Natural killer cell (primary cell): ENCODE measurements around the gene RRAD. TPM values are rescaled to one million over a fixed set of nuclear protein-coding genes. Genes with fewer than 3 reads are reported as not detected.

Experiments
- ATAC-seq, 3 donors: fragments of 150-1000 bp in 2 of 3; fragments of 200-7000 bp in 1 of 3; cut with Tn5 transposase; 1 replicate in 1 of 3; 2 replicates in 2 of 3; pipeline ENCODE4 v1.10.0; 2021; ENCODE audit warnings: mild to moderate bottlenecking in 2 of 3, moderate library complexity in 2 of 3
- DNase-seq, 2 donors: peaks; one replicate each; pipeline versions ENCODE4 v3.0.0 to v3.0.0-alpha.2; 2013 to 2021; ENCODE audit warnings: mixed read lengths in 1 of 2
- H3K27ac ChIP-seq: one replicate; pipeline ENCODE4 v1.5.1; 2013; ENCODE audit warnings: mild to moderate bottlenecking, low read length
- H3K27me3 ChIP-seq: one replicate; pipeline ENCODE4 v1.6.1; 2013; ENCODE audit warnings: low read length; ENCODE audit not compliant: control insufficient read depth, insufficient read depth
- H3K36me3 ChIP-seq: one replicate; pipeline ENCODE4 v1.6.1; 2013; ENCODE audit warnings: low read length; ENCODE audit not compliant: control insufficient read depth, insufficient read depth
- H3K4me1 ChIP-seq: one replicate; pipeline ENCODE4 v1.6.1; 2013; ENCODE audit warnings: low read length; ENCODE audit not compliant: control insufficient read depth, insufficient read depth
- H3K4me3 ChIP-seq: one replicate; pipeline ENCODE4 v1.5.1; 2013; ENCODE audit warnings: low read length
- H3K9me3 ChIP-seq: one replicate; pipeline ENCODE4 v1.6.1; 2013; ENCODE audit warnings: low read length; ENCODE audit not compliant: control insufficient read depth, insufficient read depth
- H3K27ac Mint-ChIP-seq, 2 donors: one replicate each; pipeline ENCODE4 v1.8.0; 2022; ENCODE audit warnings: mild to moderate bottlenecking in 2 of 2, mixed read lengths in 2 of 2, moderate library complexity in 1 of 2
- H3K27me3 Mint-ChIP-seq, 2 donors: one replicate each; pipeline ENCODE4 v1.8.0; 2022; ENCODE audit warnings: low read depth in 2 of 2, mixed read lengths in 2 of 2
- H3K36me3 Mint-ChIP-seq: one replicate; pipeline ENCODE4 v1.8.0; 2022; ENCODE audit warnings: mixed read lengths
- H3K4me1 Mint-ChIP-seq, 2 donors: one replicate each; pipeline ENCODE4 v1.8.0; 2022; ENCODE audit warnings: mixed read lengths in 2 of 2
- H3K4me3 Mint-ChIP-seq: one replicate; pipeline ENCODE4 v1.8.0; 2022; ENCODE audit warnings: mild to moderate bottlenecking, moderate library complexity, mixed read lengths
- H3K9me3 Mint-ChIP-seq, 2 donors: one replicate each; pipeline ENCODE4 v1.8.0; 2022; ENCODE audit warnings: mixed read lengths in 2 of 2
- WGBS: methylation state at CpG from one replicate; pipeline ENCODE4 v1.1.7; 2013; ENCODE audit warnings: missing lambda C conversion rate; ENCODE audit not compliant: insufficient coverage; 5-methylcytosine and 5-hydroxymethylcytosine counted together
- intact Hi-C: fragments of 100-400 bp; cut with micrococcal nuclease; formaldehyde crosslinking; loops from one replicate; pipeline ENCODE4 v1.14.2; 2022
- total RNA-seq, 4 donors: library from RNA; stranded (reverse); fragments of 120-200 nt in 1 of 4; gene quantifications; one replicate each; pipeline versions ENCODE4 v1.2.3 to v1.2.4, GENCODE V29; 2013 to 2022
- TF ChIP-seq, protein P1 (sequence below): fragments of 200-600 bp; IDR thresholded peaks from one replicate; pipeline ENCODE4 v1.8.0; 2022; ENCODE audit warnings: antibody characterized with exemption

RRAD gene
- total RNA-seq, 3 donors from 2014 or later (not counting 1 experiment from before 2014, with no cell fraction given): 1.8 to 4.5 (median 2.8) TPM

DNA sequence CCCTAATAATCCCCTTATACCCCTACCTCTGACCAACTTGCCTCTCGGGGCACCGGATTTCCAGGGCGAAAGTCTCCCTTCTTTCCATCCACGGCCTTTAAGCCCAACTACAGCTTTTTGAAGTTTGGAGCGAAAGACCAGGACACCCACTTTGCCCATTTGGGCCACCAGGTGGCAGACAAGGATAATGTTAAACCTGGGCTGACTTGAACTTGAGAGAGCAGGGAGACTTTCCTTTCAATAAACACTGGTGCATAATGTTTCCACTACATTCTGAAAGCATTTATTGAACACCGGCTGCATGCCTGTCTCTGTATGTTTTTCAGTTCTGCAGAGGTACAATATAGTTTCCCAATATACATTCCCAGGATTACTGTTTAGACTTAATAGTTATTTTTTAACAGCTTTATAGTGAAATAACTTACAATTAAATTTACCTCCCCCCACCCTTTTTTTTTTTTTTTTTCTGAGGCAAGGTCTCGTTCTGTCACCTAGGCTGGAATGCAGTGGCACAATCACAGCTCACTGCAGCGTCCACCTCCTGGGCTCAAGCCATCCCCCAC lies 28.8 kb upstream of the RRAD start:
- Histone ChIP-seq H3K4me1 (peaks cover 1% of the 10 kb centered on the region), H3K27me3 (peaks cover 21% of the 10 kb centered on the region), H3K36me3 (no peaks in the 10 kb centered on the region), H3K9me3 (no peaks in the 10 kb centered on the region), H3K4me3 (no peak overlapping the region), H3K27ac (no peak overlapping the region)
- WGBS: 20% methylated on average over 8 of the region's 8 CpGs
- Mint-ChIP-seq H3K27ac (no peak overlapping the region), H3K4me3 (peak overlapping the region; percentile 15), H3K27me3 (peaks cover 29 to 35% of the 10 kb centered on the region in 2 donors), H3K9me3 (no peaks in the 10 kb centered on the region), H3K36me3 (peaks cover 7% of the 10 kb centered on the region), H3K4me1 (peaks cover 0 to 4% of the 10 kb centered on the region in 2 donors)
- intact Hi-C loops: no loop called here
- ATAC-seq (peak; percentile 71 to 89 (median 84)), DNase-seq (peak; percentile 64 to 85)
- TF ChIP-seq, protein P1, sequence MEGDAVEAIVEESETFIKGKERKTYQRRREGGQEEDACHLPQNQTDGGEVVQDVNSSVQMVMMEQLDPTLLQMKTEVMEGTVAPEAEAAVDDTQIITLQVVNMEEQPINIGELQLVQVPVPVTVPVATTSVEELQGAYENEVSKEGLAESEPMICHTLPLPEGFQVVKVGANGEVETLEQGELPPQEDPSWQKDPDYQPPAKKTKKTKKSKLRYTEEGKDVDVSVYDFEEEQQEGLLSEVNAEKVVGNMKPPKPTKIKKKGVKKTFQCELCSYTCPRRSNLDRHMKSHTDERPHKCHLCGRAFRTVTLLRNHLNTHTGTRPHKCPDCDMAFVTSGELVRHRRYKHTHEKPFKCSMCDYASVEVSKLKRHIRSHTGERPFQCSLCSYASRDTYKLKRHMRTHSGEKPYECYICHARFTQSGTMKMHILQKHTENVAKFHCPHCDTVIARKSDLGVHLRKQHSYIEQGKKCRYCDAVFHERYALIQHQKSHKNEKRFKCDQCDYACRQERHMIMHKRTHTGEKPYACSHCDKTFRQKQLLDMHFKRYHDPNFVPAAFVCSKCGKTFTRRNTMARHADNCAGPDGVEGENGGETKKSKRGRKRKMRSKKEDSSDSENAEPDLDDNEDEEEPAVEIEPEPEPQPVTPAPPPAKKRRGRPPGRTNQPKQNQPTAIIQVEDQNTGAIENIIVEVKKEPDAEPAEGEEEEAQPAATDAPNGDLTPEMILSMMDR: peak; percentile 69

DNA sequence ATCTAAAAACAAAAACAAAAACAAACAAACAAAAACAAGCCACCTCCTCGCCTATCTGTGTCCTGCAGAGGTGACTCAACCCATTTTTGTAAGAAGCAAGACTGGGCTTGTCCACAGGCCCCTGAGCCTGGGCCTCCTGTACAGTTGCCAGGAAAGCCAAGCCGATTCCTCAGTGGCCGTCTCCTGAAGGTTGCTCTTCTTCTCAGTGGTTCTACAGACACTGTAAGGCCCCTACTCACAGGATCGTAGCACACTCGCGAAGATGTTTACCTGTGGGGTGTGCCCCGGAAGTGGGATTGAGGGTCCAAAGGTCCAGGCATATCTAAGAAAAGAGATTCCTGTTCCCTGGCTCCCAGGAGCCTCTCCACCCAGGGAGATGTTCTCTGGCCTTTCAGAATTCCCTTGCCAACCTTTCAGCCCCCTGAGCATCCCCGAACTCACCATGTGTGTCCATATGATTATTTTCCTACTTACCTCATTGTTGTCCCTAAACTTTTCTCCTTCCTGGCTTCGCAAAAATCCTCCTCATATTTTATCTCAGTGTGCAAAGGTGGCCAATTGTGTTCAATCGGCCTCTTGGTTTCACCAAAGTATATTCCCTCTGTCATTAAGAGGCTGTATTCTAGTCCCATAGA lies 28.2 kb upstream of the RRAD start:
- TF ChIP-seq, protein P1: no peak
- H3K27ac Mint-ChIP-seq: no peak overlapping the region
- H3K9me3 Mint-ChIP-seq: no peaks in the 10 kb centered on the region
- peaks cover 6 to 9% of the 10 kb centered on the region in 2 donors for H3K4me1 Mint-ChIP-seq
- H3K27me3 Mint-ChIP-seq: peaks cover 35 to 37% of the 10 kb centered on the region in 2 donors
- DNase-seq: no peak
- Histone ChIP-seq H3K27me3 (peaks cover 27% of the 10 kb centered on the region), H3K27ac (no peak overlapping the region), H3K36me3 (no peaks in the 10 kb centered on the region), H3K4me1 (peaks cover 7% of the 10 kb centered on the region), H3K4me3 (no peak overlapping the region), H3K9me3 (no peaks in the 10 kb centered on the region)
- 79% methylated on average over 10 of the region's 10 CpGs for WGBS
- H3K4me3 Mint-ChIP-seq: peak overlapping the region; percentile 15
- intact Hi-C loops: no loop called here
- no peak for ATAC-seq
- H3K36me3 Mint-ChIP-seq: peaks cover 7% of the 10 kb centered on the region

DNA sequence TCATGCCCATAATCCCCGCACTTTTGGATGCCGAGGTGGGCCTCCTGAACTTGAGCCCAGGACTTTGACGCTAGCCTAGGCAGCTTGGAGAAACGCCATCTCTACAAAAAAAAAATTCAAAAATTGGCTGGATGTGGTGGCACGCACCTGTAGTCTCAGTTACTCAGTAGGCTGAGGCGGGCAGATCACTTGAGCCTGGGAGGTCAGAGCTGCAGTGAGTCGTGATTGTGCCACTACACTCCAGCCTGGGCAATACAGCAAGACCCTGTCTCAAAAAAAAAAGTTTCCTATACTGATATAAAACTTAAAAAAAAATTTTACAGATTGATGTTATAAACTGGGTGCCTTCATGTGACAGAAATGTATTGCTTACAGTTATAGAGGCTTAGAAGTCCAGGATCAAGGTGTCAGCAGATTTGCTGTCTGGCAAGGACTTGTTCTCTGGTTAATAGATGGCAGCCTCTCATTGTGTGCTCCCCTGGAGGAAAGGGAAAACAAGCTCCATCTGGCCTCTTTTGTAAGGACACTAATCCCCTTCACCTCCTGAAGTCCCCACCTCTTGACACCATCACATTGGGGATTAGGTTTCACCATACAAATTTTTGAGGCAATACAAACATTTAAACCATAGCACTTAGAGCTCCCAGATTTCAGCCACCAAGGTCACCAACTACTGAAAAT lies 27.2 kb upstream of the RRAD start:
- Histone ChIP-seq H3K36me3 (no peaks in the 10 kb centered on the region), H3K27me3 (peaks cover 33% of the 10 kb centered on the region), H3K27ac (no peak overlapping the region), H3K4me3 (no peak overlapping the region), H3K9me3 (no peaks in the 10 kb centered on the region), H3K4me1 (peaks cover 17% of the 10 kb centered on the region)
- intact Hi-C loops: no loop called here
- DNase-seq (no peak), ATAC-seq (no peak)
- no peak overlapping the region for H3K4me3 Mint-ChIP-seq
- TF ChIP-seq, protein P1: no peak
- H3K27me3 Mint-ChIP-seq: peaks cover 34 to 38% of the 10 kb centered on the region in 2 donors
- no peaks in the 10 kb centered on the region for H3K9me3 Mint-ChIP-seq
- H3K27ac Mint-ChIP-seq: no peak overlapping the region
- WGBS: 83% methylated on average over 7 of the region's 7 CpGs
- H3K4me1 Mint-ChIP-seq: peaks cover 16 to 18% of the 10 kb centered on the region in 2 donors
- peaks cover 7% of the 10 kb centered on the region for H3K36me3 Mint-ChIP-seq
